Fibroblast of villous mesenchyme (primary cell): ENCODE results near the gene C1QL2. TPM values are rescaled to one million over a fixed set of nuclear protein-coding genes. Genes with fewer than 3 reads are reported as not detected.

Source experiments
- DNase-seq: peaks from one replicate; pipeline ENCODE4 v3.0.0-alpha.2; 2010; ENCODE audit warnings: low read depth
- H3K4me3 ChIP-seq: 2 replicates; pipeline ENCODE4 v1.5.1; 2011; ENCODE audit warnings: low read depth, mild to moderate bottlenecking, low read length
- total RNA-seq: library from RNA; depleted of rRNA; stranded (reverse); fragments of >200 nt; gene quantifications from 2 replicates; pipeline ENCODE4 v1.2.3, GENCODE V29; 2012
- TF ChIP-seq, protein P1 (sequence below): IDR thresholded peaks from 2 replicates; pipeline ENCODE4 v1.5.1; 2012; ENCODE audit warnings: low read depth, mild to moderate bottlenecking, low read length; ENCODE audit not compliant: insufficient read depth

Gene C1QL2
- total RNA-seq, 1 donor: not detected

- no peak overlapping the region for H3K4me3 ChIP-seq
- DNase-seq: no peak
- TF ChIP-seq, protein P1, sequence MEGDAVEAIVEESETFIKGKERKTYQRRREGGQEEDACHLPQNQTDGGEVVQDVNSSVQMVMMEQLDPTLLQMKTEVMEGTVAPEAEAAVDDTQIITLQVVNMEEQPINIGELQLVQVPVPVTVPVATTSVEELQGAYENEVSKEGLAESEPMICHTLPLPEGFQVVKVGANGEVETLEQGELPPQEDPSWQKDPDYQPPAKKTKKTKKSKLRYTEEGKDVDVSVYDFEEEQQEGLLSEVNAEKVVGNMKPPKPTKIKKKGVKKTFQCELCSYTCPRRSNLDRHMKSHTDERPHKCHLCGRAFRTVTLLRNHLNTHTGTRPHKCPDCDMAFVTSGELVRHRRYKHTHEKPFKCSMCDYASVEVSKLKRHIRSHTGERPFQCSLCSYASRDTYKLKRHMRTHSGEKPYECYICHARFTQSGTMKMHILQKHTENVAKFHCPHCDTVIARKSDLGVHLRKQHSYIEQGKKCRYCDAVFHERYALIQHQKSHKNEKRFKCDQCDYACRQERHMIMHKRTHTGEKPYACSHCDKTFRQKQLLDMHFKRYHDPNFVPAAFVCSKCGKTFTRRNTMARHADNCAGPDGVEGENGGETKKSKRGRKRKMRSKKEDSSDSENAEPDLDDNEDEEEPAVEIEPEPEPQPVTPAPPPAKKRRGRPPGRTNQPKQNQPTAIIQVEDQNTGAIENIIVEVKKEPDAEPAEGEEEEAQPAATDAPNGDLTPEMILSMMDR: no peak
These were observed 43.3 kb upstream of the C1QL2 start for GRCh38 chr2:119201815-119202214.

DNA sequence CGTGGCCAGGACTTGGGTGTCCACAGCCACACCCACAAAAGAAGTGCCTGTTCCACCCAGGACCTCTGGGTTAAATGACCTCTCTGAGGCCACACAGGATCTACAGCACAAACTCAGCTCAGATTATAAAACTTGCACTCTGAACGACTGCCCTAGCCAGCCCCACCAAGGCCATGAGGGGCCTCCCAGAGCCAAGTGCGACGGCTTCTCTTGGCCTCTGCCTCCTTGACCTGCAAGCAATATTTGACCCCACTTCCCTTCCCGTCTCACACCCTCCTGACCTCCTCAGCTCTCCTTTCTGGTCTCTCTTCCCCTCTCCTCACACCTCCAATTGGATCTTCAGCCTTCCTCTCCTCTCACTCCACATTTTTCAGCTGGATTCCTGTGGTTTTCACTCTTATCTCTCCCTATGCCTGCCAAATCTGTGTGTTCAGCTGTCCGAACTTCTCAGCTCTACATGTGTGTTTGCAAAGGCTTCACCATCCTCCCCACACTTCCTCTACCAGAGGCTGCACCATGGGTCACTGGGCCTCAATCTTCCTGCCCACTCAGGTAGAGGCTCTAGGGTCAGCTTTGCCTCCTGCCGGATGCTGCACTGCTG, 39.8 kb upstream of the C1QL2 start:
- TF ChIP-seq, protein P1: no peak
- DNase-seq: peak; percentile 61
- H3K4me3 ChIP-seq: peak overlapping the region; percentile 25

DNA sequence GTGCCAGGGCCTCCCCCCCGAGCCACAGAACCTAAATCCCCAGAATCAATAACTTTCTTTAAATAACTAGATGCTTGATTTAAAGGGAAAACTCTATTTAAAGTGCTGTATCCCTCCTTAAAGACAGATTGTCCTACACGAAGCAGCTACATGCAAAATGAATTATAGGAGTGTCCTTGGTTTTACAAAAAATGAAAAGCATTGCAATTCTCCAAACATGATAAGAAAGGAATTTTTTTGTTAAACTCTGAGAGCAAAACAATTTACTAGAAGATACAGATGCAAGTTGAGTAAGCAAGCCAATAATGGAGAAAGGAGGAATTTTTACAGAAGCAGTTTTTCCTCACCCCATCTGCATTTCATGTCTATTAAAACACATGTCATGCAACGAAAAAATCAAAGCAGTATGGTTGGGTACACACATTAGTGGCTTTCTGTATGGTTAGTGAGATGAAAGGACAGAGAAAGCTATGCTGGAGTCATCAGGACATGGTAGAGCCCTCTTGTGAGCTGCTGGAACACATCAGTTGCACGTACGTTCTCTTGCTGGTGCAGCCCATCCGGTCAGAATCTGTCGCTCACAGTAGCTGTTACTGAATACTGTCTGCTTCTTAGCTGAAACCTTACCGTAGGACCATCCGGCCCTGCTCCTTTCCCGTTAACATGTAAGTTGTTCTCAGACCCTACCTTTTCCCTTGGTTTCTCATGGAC, 39.1 kb upstream of the C1QL2 start:
- TF ChIP-seq, protein P1: no peak
- peak overlapping the region; percentile 25 for H3K4me3 ChIP-seq
- DNase-seq: peak; percentile 46

DNA sequence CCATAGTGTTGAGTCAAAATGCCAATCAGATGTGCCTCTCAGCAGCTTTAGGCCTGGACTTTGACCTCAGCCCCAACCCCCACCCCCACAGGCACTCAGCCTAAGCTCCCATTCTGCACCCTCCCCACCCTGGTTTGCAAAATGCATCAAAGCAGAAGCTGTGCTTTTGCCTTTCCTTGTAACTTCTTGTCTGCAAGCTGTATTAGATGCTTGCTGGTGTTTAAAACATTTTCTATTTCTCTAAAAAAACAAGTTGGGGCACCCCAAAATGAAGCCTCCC, 38.5 kb upstream of the C1QL2 start:
- TF ChIP-seq, protein P1: no peak
- no peak for DNase-seq
- no peak overlapping the region for H3K4me3 ChIP-seq

GRCh38 chr2:119196301-119197125, 38.0 kb upstream of the C1QL2 start:
- TF ChIP-seq, protein P1: no peak
- no peak for DNase-seq
- no peak overlapping the region for H3K4me3 ChIP-seq

GRCh38 chr2:119195887-119196286, 37.3 kb upstream of the C1QL2 start:
- TF ChIP-seq, protein P1: no peak
- DNase-seq: no peak
- no peak overlapping the region for H3K4me3 ChIP-seq
